HG03039 (cell line): ENCODE results near the gene TRMT61A.

Experiments
- ATAC-seq: cut with Tn5 transposase; IDR thresholded peaks from one replicate; pipeline ENCODE4 v1.9.1; 2021; ENCODE audit warnings: mild to moderate bottlenecking, moderate library complexity; ENCODE audit not compliant: unreplicated experiment

Gene TRMT61A

DNA sequence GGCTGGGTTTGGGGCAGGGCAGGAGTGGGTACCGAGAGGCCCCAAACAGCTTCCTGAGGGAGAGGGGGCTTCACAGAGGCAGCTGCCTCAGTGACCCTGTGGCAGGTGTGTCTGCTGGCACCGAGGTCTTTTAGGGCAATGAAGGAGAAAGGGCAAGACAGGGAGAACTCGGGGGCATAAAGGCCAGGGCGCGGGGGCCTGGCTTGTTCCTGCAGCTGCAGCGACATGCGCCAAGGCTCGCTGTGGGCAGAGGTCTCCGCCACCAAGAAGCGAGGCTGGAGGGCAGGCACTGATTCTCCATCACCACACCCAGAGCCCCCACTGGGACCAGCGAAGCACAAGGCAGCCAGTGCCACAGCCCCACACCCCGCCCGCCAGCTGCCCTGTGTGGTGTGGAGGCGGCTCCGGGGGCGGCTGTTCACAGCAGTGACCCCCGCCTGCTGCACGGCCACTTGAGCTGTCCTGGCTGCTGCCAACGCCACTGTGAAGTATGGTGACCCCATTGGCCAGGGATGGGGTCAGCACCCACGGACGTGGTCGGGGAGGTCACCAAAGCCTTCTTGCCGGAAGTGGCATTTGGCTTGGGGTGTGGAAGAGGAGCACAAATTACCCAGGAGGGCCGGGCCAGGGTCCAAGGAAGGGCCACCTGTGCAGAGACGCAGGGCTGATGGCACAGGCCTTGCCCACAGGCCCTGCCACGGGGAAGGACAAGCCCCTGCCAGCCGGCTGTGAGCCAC, 17.1 kb downstream of the TRMT61A start:
- no peak for ATAC-seq

DNA sequence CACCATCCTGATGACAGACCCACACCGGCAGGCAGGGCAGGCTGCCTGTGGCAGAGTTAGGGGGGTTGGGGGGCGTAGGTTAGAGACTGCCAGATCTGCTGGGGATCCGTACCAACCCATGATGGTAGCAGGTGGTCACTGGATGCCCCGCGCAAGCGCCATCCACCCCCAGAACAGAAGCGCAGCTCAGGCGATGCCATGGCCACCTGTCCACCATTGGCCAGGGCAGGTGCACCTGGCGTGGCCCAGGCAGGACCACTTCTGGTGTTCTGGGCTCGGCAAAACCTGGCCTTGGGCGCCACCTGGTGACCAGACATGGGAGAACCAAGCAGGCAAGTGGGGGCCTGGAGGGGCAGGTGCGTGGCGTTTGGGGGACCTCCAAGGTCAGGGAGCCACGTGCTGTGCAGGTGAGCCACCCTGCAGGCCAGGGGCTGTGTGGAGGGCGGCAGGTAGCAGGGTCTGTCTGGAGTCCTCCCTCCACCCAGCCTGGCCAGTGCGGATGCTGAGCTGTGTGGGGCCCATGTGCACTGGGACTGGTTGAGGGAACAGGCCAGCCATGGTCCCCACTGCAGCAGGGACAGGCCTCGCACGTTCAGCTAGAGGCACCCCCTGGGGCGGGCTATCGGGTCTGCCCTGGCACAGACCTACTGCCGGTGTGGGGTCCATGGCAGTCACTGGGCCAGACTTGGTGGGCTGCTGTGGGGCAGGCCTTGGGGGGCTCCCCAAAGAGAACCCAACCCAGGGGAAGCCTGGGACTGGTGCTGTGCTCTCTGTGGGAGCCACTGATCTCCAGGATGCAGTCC, 17.9 kb downstream of the TRMT61A start:
- ATAC-seq: no peak

DNA sequence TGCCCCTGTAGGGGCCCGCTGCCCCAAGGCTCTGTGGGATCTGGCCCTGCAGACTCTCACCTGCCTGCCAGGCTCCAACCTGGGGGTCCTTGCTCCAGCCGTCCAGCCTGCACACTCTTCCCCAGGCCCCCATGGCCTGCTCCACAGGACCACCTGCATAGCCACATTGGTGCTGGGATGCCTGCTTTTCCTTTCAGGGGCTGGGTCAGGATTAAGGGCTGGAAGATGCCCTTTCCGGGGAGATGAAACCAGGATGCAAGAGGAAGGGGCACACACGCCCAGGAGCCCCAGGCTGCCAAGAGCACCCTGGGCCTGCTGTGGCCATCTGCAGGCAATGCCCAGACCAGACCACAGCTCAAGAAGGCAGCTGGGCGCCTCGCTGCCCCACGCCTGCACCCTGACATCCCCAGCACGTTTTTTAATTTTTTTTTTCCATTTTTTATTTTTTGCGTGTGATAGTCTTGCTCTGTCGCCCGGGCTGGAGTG, 18.5 kb downstream of the TRMT61A start:
- ATAC-seq: no peak

- no peak for ATAC-seq
These were observed 19.0 kb downstream of the TRMT61A start for GRCh38 chr14:103547941-103548462.

GRCh38 chr14:103548463-103549351, 19.7 kb downstream of the TRMT61A start:
- no peak for ATAC-seq

DNA sequence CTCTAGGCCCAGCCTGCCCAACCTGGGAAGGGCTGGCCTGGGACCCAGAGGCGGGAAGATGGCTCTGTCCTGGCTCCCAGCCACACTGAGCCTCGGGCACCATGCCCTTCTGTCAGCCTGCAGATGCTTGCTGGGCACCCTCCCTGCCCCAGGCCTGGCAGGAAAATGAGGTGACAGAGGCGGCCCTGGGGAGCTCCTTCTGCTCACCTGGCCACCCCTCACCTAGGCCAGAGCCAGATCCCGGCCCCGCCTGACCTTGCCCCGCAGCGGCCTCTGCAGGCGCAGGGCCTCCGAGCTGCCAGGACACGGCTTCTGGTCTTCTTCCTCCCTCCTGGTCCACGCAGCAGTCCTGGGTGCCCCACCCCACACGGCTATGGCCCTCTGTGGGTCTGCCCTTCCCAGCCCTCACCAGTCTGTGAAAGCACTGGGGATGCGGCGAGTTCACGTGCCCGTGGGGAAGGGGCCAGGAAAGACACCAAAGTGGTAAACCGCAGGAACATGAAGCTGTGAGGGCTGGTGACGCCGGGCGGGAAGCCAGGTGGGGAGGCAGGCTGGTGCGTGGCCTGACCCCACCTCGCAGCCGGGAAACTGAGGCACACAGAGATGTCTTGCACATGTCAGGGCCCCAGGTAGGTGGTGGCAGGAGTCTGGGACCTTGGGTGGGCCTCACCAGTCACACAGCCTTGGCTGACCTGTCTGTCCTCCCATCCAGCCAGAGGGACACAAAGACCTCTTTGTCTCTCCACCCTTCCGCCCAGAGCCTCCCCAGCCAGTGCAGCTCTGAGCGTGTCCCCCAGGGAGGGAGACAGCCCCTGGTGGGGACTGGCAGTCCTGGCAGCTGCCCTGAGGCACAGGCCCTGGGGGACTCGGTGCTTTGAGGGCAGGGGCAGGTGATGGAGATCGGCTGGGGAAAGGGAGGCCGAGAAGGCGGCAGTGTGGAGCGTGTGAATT, 20.6 kb downstream of the TRMT61A start:
- no peak for ATAC-seq

DNA sequence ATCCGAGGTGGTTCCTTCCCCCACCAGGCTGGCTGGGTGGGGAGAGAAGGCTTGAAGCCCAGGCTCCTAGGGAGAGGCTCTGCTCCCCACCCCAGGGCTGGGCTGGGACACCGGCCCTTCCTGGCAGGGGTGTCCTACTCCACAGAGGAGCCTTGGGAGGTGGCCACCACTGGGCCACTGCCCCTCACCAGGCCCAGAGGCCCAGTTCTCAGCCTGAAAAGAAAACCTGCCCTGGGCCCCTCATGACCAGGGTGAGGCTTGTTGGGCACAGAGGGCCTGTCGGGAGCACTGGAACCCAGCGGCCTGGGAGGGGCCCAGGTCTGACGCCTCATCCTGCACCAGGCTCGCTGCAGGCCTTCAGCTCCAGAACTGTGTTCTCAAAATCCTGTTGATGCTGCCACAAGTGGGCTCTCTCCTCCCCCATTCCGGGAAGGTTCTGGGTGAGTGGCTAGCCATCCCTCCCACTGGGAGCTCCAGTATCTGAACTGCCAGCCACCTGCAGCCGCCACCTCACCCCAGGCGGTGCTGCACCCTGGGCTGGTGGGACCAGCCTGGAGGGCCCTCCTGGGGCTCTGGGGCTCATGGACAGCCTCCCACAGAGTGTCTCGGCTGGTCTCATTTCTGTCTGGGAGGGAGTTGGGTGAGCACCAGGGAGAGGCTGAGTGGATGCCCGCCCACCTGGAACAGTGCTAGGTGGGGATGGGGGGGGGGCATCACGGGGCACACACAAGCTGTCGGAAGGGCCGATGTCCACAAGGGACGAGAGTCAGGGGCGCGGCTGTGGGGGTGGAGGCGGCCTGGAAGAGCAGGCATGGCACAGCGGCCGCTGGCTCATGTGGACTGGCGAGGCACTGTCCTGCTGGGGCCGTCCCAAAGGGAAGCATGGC, 21.7 kb downstream of the TRMT61A start:
- no peak for ATAC-seq

DNA sequence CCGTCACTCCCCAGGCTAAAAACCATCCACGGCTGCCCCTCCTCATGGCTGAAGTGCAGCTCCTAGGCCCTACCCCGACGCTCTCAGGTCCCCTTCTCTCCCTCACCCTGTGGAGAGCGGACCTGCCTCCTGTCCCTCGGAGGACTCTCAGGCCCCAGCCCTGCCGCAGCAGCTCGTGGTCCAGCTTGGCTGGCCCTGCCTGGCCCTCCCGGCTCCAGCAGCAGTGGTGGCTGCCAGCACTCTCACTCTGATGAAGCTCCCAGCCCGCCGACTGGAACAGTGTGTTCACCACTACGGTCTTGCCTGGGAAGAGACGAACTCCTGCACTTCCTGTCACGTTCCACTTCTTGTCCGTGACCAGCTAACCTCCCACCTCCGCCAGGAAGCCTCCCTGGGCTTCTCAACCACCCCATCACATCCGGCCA, 22.4 kb downstream of the TRMT61A start:
- ATAC-seq: no peak

DNA sequence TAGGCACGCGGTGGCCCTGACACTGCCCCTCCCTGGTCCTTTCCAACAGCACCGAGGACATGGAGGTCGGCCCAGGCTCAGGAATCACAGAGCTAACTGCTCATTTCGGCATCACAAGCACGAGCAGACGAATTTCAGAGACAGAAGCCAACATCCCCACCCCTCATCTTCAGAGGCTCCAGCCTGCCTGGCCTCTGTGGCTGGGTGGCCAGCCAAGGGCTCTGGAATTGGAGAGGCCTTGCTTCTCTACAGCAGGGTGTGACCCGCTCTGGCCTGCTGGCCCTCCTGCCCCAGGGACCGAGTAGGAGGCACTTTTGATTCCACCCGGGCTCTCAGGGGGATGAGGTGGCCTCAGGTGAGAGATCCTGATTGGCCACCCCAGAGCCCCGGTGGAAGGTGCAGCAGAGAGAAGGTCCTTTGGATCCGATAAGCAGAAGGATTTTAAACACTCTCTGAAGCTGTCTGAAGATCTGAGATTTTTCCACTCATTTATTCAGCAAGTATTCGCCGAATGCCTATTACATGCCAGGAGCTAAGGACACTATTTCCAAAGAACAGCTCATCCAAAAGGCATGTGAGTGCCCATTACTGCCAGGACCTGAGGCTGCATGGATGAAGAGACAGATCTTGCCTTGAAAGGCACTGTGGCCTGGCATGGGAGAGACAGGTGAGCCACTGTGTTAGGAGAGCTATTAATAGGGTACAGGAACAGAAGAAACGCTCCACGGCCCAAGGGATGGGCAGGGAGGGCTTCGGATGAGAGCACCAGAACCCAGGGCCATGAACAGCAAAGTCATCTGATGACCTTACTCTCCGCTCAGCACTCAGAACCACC, 23.2 kb downstream of the TRMT61A start:
- ATAC-seq: no peak

- no peak for ATAC-seq
These were observed 23.8 kb downstream of the TRMT61A start for GRCh38 chr14:103552846-103553210.

- ATAC-seq: no peak
These were observed 26.8 kb downstream of the TRMT61A start for GRCh38 chr14:103555559-103556337.

GRCh38 chr14:103556946-103557758, 28.2 kb downstream of the TRMT61A start:
- ATAC-seq: no peak

DNA sequence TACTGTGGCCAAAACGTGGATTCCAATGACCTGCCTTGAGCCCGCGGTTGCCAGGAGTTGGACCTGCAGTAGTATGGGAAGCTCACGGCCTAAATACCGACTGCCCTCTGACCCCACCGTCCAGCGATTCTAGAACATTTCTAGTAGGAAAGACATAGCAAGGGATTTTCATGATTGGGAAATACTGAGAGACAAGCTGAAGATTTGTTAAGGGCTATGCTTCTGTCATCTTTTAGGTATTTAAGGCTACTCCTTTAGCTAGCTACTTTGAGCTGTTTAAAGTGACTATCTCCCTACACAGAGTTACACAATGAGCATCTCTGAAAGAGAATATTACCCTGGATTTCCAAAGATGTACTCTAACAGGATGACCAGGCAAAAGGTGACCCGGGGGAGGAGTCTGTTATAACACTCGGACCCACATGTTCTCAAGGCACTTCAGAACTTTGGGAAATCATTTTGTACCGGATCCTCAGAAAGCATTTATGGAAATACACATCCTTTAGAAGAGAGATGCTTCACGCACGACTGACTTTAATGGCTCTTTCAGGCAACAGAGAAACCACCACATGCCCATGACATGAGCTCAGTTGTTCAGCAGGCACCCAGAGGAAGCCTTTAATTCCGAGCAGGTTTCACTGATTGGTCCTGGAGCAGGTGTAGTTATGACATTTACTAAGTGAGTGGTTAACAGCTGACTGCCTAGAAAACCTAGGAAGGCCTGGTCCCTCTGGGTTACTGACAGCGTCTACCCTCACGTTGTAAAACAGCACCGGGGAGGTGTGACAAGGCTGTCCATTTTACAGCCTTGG, 29.3 kb downstream of the TRMT61A start:
- no peak for ATAC-seq

DNA sequence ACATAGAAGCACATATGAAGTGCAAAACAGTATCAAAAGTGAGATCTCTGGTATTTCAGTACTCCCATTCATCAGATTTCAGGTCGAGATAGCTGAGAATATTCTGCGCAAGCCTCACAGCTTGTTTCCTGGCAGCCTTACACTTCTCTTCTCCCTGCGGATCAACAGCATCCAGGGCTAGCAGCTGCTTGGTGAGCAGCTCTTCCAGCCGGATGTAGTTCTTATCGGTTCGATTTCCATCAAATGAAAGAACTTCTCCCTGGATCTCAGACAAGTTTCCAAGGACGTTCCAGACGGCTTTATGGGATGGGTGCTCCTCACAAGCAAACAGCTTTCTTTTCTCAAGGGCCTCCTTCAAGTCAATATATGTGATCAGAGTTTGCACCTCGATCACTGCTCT, 30.8 kb downstream of the TRMT61A start:
- ATAC-seq: no peak

DNA sequence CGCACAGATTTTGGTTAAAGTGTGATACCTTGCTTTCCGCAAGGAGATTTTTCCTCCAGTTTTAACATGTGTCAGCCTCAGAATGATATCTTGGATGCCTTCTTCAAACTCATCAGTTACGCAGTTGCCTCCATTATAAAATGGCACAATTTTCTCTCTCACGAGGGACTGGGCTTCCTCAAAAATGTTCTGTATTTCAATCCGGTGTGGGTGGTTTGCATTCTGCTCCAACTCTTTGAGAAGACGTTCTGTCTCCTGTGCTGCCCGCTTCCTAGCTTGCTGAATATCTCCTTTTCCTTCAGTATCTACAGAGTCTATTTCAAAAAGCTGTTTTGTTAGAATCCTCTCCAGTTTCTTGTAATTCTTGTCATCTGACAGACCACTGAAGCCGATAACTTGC, 31.7 kb downstream of the TRMT61A start:
- no peak for ATAC-seq
